PC-9 (cell line): ENCODE measurements around the gene SORCS2.

ENCODE experiments used
- EZH2 ChIP-seq: fragments of 200-600 bp; sonication (generic); IDR thresholded peaks from 2 replicates; pipeline ENCODE4 v1.8.0; 2017; ENCODE audit warnings: antibody characterized with exemption, low read depth
- TF ChIP-seq, protein P1 (sequence below): fragments of 200-600 bp; sonication (generic); conservative IDR thresholded peaks from 2 replicates; pipeline ENCODE4 v1.6.1; 2017; ENCODE audit warnings: mixed run types, antibody characterized with exemption, mild to moderate bottlenecking, moderate library complexity

GRCh38 chr4:7774301-7775294 is 582.3 kb downstream of the SORCS2 start:
- TF ChIP-seq, protein P1, sequence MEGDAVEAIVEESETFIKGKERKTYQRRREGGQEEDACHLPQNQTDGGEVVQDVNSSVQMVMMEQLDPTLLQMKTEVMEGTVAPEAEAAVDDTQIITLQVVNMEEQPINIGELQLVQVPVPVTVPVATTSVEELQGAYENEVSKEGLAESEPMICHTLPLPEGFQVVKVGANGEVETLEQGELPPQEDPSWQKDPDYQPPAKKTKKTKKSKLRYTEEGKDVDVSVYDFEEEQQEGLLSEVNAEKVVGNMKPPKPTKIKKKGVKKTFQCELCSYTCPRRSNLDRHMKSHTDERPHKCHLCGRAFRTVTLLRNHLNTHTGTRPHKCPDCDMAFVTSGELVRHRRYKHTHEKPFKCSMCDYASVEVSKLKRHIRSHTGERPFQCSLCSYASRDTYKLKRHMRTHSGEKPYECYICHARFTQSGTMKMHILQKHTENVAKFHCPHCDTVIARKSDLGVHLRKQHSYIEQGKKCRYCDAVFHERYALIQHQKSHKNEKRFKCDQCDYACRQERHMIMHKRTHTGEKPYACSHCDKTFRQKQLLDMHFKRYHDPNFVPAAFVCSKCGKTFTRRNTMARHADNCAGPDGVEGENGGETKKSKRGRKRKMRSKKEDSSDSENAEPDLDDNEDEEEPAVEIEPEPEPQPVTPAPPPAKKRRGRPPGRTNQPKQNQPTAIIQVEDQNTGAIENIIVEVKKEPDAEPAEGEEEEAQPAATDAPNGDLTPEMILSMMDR, result no peak
- TF ChIP-seq EZH2, result no peak
